Measurements from ENCODE around the gene FBLN5.
"Not testable (repeated sequence)": the region's sequence is repeated elsewhere in the genome, so short reads cannot be mapped to it uniquely, and the experiment has no call there.

Gene FBLN5

DNA sequence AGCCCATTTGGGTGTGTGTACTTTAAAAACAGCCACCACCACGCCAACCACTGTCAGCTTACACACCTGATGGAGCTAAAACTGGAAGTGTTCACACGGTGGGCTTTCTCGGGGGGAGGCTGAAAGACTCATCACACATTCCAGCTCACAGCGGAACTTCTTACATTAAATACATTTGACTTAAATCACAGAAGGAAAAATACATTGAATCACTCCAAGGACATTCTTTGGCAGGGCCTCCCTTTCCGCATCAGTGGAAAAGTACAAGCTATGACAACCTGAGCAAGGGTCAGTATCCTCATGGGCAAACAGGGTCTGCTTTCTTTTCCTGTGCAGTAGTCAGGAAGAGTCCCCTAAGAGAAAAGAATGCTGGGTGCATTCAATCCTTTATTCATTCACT lies 49.1 kb downstream of the FBLN5 start:
- Histone ChIP-seq H3K27ac (ENCODE audit: low read depth, low read length) (peak overlapping the region; percentile 63), H3K4me1 (ENCODE audit: control insufficient read depth in 5 of 5, insufficient read depth in 5 of 5, low read length in 5 of 5) (peaks cover 9 to 62% (median 45%) of the 10 kb centered on the region in 5 donors), H3K9ac (ENCODE audit: low read length in 5 of 5) (no peak overlapping the region), H3K4me3 (ENCODE audit: low read depth in 1 of 5, low read length in 5 of 5) (no peak overlapping the region), H3K36me3 (ENCODE audit: control insufficient read depth in 5 of 5, insufficient read depth in 5 of 5, low read length in 5 of 5) (no peaks in the 10 kb centered on the region), H3K9me3 (ENCODE audit: control insufficient read depth in 5 of 5, low read length in 5 of 5) (no peaks in the 10 kb centered on the region), H3K27me3 (ENCODE audit: control insufficient read depth in 5 of 5, insufficient read depth in 4 of 5, low read length in 5 of 5) (no peaks in the 10 kb centered on the region)

DNA sequence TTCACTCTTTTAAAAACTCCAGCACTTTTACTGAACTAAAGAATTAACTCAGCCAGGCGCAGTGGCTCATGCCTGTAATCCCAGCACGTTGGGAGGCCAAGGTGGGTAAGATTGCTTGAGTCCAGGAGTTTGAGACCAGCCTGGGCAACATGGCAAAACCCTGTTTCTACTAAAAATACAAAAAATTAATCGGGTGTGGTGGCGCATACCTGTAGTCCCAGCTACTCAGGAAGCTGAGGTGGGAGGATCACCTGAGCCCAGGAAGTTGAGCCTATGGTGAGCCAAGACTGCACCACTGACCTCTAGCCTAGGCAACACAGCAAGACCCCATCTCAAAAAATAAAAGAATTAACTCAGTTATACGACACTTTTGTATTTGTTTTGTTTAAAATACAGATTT lies 49.8 kb downstream of the FBLN5 start:
- not testable (repeated sequence) for H3K9me3 ChIP-seq (ENCODE audit: control insufficient read depth in 5 of 5, low read length in 5 of 5); H3K27me3 ChIP-seq (ENCODE audit: control insufficient read depth in 5 of 5, insufficient read depth in 4 of 5, low read length in 5 of 5); H3K4me3 ChIP-seq (ENCODE audit: low read depth in 1 of 5, low read length in 5 of 5); H3K9ac ChIP-seq (ENCODE audit: low read length in 5 of 5); H3K36me3 ChIP-seq (ENCODE audit: control insufficient read depth in 5 of 5, insufficient read depth in 5 of 5, low read length in 5 of 5)
- peak overlapping the region; percentile 63 for H3K27ac ChIP-seq (ENCODE audit: low read depth, low read length)
- H3K4me1 ChIP-seq (ENCODE audit: control insufficient read depth in 5 of 5, insufficient read depth in 5 of 5, low read length in 5 of 5), result peaks cover 9 to 60% (median 46%) of the 10 kb centered on the region in 5 donors

DNA sequence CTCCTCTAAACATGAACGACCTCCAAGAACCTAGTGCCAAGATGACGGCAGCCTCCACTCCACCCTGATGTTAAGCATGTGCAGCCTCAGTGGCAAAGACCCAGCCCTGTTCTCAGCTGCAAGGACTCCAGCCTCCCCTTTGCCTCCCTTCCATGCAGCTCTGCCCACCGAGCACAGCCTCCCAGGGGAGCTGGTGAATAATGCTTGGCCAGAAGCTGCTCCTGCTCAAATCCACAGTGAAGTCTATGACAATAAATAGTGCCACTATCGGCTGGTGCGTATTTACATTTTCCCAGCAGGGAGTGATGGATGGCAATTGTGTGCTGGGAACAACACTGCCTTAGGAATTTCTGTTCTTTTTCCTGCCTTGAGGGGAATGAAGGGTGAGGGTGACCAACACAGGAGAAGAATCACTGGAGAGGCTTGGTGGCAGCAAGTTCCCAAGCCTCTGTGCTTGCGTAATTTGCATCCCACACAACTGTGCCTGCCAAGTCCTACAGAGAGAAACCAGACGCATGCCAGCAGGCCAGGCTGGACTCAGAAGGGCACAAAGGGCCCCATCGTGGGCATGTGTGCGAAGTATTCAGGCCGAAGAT lies 50.3 kb downstream of the FBLN5 start:
- H3K27ac ChIP-seq (ENCODE audit: low read depth, low read length), result peak overlapping the region; percentile 63
- H3K4me3 ChIP-seq (ENCODE audit: low read depth in 1 of 5, low read length in 5 of 5), result peak overlapping the region in 1 of 5 donors; percentile 26
- no peaks in the 10 kb centered on the region for H3K27me3 ChIP-seq (ENCODE audit: control insufficient read depth in 5 of 5, insufficient read depth in 4 of 5, low read length in 5 of 5)
- H3K4me1 ChIP-seq (ENCODE audit: control insufficient read depth in 5 of 5, insufficient read depth in 5 of 5, low read length in 5 of 5), result peaks cover 9 to 60% (median 47%) of the 10 kb centered on the region in 5 donors
- H3K36me3 ChIP-seq (ENCODE audit: control insufficient read depth in 5 of 5, insufficient read depth in 5 of 5, low read length in 5 of 5), result no peaks in the 10 kb centered on the region
- no peak overlapping the region for H3K9ac ChIP-seq (ENCODE audit: low read length in 5 of 5)
- no peaks in the 10 kb centered on the region for H3K9me3 ChIP-seq (ENCODE audit: control insufficient read depth in 5 of 5, low read length in 5 of 5)

DNA sequence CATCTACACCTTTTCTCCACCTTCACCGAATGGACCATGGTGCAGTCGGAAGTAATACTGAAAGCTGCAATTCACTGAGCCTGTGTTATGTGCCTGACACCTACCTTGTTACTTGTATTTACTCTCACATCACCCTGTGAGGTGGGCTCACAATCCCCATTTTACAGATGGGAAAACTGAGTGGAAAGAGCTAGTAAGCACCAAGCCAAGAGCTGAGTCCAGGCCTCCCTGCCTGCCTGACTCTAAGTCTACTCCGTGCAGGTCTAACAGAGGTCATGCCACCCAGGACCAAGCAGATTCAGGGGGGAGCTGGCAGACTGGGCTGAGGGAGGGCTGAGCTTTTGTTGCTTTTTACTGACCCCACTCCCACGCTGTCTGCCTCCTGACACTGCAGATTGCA lies 51.1 kb downstream of the FBLN5 start:
- H3K27me3 ChIP-seq (ENCODE audit: control insufficient read depth in 5 of 5, insufficient read depth in 4 of 5, low read length in 5 of 5), result no peaks in the 10 kb centered on the region
- H3K36me3 ChIP-seq (ENCODE audit: control insufficient read depth in 5 of 5, insufficient read depth in 5 of 5, low read length in 5 of 5), result no peaks in the 10 kb centered on the region
- H3K27ac ChIP-seq (ENCODE audit: low read depth, low read length), result peak overlapping the region; percentile 63
- H3K4me3 ChIP-seq (ENCODE audit: low read depth in 1 of 5, low read length in 5 of 5), result no peak overlapping the region
- H3K9me3 ChIP-seq (ENCODE audit: control insufficient read depth in 5 of 5, low read length in 5 of 5), result no peaks in the 10 kb centered on the region
- peaks cover 9 to 55% (median 46%) of the 10 kb centered on the region in 5 donors for H3K4me1 ChIP-seq (ENCODE audit: control insufficient read depth in 5 of 5, insufficient read depth in 5 of 5, low read length in 5 of 5)
- H3K9ac ChIP-seq (ENCODE audit: low read length in 5 of 5), result no peak overlapping the region

DNA sequence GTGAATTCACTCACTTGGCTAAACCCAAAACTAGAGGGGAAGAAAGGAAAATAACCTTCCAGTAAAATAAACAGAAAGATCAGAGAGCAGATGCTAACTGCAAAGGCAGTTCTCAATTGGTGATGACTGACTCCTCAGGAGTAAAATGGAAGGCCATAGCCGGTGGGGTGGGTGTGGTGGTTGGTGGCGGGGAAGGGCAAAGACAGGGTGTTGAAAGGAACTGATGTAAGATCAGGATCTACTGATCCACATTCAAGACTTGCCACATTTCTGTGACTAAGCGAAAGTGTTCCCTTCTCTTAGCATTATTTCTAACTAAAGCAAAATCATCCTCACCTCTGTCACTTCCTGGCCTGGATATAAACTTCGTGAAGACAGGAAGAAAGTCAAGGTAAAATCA lies 53.8 kb downstream of the FBLN5 start:
- Histone ChIP-seq H3K9me3 (ENCODE audit: control insufficient read depth in 5 of 5, low read length in 5 of 5) (no peaks in the 10 kb centered on the region), H3K4me3 (ENCODE audit: low read depth in 1 of 5, low read length in 5 of 5) (no peak overlapping the region), H3K36me3 (ENCODE audit: control insufficient read depth in 5 of 5, insufficient read depth in 5 of 5, low read length in 5 of 5) (peaks cover 0 to 9% (median 5%) of the 10 kb centered on the region in 5 donors), H3K4me1 (ENCODE audit: control insufficient read depth in 5 of 5, insufficient read depth in 5 of 5, low read length in 5 of 5) (peaks cover 12 to 58% (median 47%) of the 10 kb centered on the region in 5 donors), H3K27me3 (ENCODE audit: control insufficient read depth in 5 of 5, insufficient read depth in 4 of 5, low read length in 5 of 5) (no peaks in the 10 kb centered on the region), H3K27ac (ENCODE audit: low read depth, low read length) (no peak overlapping the region), H3K9ac (ENCODE audit: low read length in 5 of 5) (no peak overlapping the region)

DNA sequence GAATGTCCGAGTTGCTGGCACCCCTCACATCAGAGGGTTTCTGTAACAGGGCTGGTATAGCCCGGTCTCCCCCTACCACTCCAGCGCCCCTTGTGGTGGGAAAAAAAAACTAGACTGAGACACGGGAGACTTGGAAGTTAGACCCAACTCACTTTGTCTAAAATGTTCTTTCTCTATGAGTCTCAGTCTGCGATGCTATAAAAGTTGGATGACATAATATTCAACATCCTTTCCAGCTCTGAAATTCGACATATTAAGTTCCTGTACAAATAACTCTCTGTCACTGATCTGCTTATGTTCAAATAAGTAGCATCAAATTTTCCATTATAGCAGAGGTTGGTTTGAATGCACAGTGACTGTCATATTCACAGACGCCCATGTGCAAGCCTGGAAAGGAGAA lies 54.5 kb downstream of the FBLN5 start:
- no peak overlapping the region for H3K4me3 ChIP-seq (ENCODE audit: low read depth in 1 of 5, low read length in 5 of 5)
- H3K9ac ChIP-seq (ENCODE audit: low read length in 5 of 5), result no peak overlapping the region
- no peaks in the 10 kb centered on the region for H3K27me3 ChIP-seq (ENCODE audit: control insufficient read depth in 5 of 5, insufficient read depth in 4 of 5, low read length in 5 of 5)
- H3K27ac ChIP-seq (ENCODE audit: low read depth, low read length), result no peak overlapping the region
- H3K36me3 ChIP-seq (ENCODE audit: control insufficient read depth in 5 of 5, insufficient read depth in 5 of 5, low read length in 5 of 5), result peaks cover 0 to 9% (median 5%) of the 10 kb centered on the region in 5 donors
- H3K9me3 ChIP-seq (ENCODE audit: control insufficient read depth in 5 of 5, low read length in 5 of 5), result no peaks in the 10 kb centered on the region
- H3K4me1 ChIP-seq (ENCODE audit: control insufficient read depth in 5 of 5, insufficient read depth in 5 of 5, low read length in 5 of 5), result peaks cover 10 to 55% (median 41%) of the 10 kb centered on the region in 5 donors

DNA sequence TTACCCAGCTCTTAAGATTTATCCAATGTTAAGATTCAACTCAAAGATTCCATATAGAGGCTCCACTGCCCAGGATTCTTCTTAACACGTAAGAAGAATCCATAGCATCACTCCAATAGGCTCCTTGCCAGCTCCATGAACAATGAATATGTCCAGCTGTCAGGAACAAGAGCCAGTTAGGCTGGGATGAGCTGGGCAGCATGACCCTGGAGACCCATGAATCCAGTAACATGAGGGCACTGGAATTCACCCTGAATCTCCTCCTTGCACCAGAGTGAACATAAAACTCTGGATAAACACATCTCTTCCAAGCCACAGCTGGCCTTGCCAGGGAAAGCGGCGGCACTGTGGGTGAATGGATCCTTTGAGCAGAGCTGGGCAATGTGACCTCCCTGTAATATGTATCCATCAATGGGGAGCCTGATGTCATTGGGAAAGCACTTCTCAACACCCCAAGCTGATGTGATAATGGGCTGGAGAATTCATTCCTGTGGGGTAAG lies 55.7 kb downstream of the FBLN5 start:
- Histone ChIP-seq H3K4me1 (ENCODE audit: control insufficient read depth in 5 of 5, insufficient read depth in 5 of 5, low read length in 5 of 5) (peaks cover 3 to 43% (median 31%) of the 10 kb centered on the region in 5 donors), H3K27me3 (ENCODE audit: control insufficient read depth in 5 of 5, insufficient read depth in 4 of 5, low read length in 5 of 5) (no peaks in the 10 kb centered on the region), H3K27ac (ENCODE audit: low read depth, low read length) (no peak overlapping the region), H3K36me3 (ENCODE audit: control insufficient read depth in 5 of 5, insufficient read depth in 5 of 5, low read length in 5 of 5) (peaks cover 0 to 11% (median 5%) of the 10 kb centered on the region in 5 donors), H3K9ac (ENCODE audit: low read length in 5 of 5) (no peak overlapping the region), H3K4me3 (ENCODE audit: low read depth in 1 of 5, low read length in 5 of 5) (no peak overlapping the region), H3K9me3 (ENCODE audit: control insufficient read depth in 5 of 5, low read length in 5 of 5) (no peaks in the 10 kb centered on the region)

DNA sequence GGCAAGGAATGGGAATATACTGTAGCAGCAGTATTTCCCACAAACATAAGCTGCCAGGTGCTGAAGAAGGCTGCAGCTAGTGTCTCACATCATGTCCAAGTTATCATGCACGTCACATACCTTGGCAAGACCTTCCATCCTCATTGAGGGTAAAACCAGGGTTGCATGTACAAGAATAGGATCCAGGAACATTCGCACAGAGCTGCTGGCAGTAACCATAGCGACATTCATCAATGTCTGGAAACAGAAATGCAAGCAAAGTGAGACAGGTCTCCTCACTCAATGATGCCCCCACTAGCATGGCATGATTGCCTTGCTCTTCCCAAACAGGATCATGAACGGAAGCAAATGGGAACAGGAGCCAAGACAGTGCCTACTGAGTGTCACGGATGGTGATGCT lies 56.4 kb downstream of the FBLN5 start:
- Histone ChIP-seq H3K9ac (ENCODE audit: low read length in 5 of 5) (no peak overlapping the region), H3K4me3 (ENCODE audit: low read depth in 1 of 5, low read length in 5 of 5) (no peak overlapping the region), H3K27ac (ENCODE audit: low read depth, low read length) (no peak overlapping the region), H3K4me1 (ENCODE audit: control insufficient read depth in 5 of 5, insufficient read depth in 5 of 5, low read length in 5 of 5) (peaks cover 3 to 37% (median 26%) of the 10 kb centered on the region in 5 donors), H3K36me3 (ENCODE audit: control insufficient read depth in 5 of 5, insufficient read depth in 5 of 5, low read length in 5 of 5) (peaks cover 0 to 14% (median 5%) of the 10 kb centered on the region in 5 donors), H3K9me3 (ENCODE audit: control insufficient read depth in 5 of 5, low read length in 5 of 5) (no peaks in the 10 kb centered on the region), H3K27me3 (ENCODE audit: control insufficient read depth in 5 of 5, insufficient read depth in 4 of 5, low read length in 5 of 5) (no peaks in the 10 kb centered on the region)

DNA sequence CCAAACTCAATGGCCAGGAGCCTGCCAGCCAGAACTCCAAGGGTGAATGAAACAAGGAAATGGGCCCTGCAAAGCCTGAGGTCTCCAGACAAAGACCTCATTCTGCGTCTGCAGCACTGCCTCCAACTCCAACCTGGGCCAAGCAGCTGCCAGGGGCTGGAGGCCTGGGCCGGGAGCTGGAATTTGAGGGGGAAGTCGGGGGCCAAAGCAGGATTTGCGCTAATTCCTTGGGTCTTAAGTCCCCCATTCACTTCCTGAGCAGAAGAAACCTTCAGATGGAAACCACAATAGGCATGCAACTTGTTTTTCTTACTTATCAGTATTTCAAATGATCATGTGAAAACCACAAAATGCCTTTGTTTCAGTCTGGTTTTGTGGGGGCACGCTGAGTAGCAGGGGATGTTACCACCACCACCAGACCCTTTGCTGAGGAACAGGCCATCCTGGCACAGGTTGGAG lies 57.2 kb downstream of the FBLN5 start:
- no peak overlapping the region for H3K9ac ChIP-seq (ENCODE audit: low read length in 5 of 5)
- no peak overlapping the region for H3K4me3 ChIP-seq (ENCODE audit: low read depth in 1 of 5, low read length in 5 of 5)
- no peak overlapping the region for H3K27ac ChIP-seq (ENCODE audit: low read depth, low read length)
- no peaks in the 10 kb centered on the region for H3K27me3 ChIP-seq (ENCODE audit: control insufficient read depth in 5 of 5, insufficient read depth in 4 of 5, low read length in 5 of 5)
- peaks cover 3 to 37% (median 29%) of the 10 kb centered on the region in 5 donors for H3K4me1 ChIP-seq (ENCODE audit: control insufficient read depth in 5 of 5, insufficient read depth in 5 of 5, low read length in 5 of 5)
- no peaks in the 10 kb centered on the region for H3K9me3 ChIP-seq (ENCODE audit: control insufficient read depth in 5 of 5, low read length in 5 of 5)
- H3K36me3 ChIP-seq (ENCODE audit: control insufficient read depth in 5 of 5, insufficient read depth in 5 of 5, low read length in 5 of 5), result peaks cover 0 to 14% (median 5%) of the 10 kb centered on the region in 5 donors

DNA sequence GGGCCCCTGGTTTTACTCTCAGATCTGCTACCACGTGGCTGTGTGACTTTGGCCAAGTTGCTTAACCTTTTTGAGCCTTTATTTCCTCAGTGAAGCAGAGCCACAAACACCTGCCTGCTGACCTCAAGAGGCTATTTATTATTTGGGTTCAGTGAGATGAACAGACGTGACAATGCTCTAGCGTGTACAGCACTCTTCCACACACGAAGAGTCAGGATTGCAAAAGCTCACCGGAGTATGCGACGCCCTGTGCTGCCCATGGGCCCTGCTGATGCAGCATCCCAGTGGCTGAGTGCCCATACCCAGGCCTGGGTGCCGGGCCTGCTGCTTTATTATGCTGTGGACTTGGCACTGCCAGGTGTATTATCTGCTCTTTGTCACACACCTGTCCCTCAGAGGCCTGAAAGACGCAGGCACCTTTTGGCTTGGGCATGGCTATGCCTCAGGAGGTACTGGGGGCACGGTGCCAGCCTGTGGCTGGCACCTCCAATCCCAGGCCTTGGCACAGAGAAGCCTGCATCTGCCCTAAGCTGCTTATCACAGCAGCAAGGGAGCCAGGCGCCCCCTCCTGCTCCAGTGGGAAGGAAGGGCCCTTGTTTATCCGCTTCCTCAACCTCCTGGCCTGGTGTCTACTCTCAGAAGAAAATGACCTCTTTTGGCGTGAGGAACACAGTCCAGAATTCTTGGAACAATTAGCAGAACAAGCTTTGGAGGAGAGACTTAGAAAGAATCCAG lies 57.9 kb downstream of the FBLN5 start:
- H3K9ac ChIP-seq (ENCODE audit: low read length in 5 of 5), result no peak overlapping the region
- no peak overlapping the region for H3K4me3 ChIP-seq (ENCODE audit: low read depth in 1 of 5, low read length in 5 of 5)
- H3K36me3 ChIP-seq (ENCODE audit: control insufficient read depth in 5 of 5, insufficient read depth in 5 of 5, low read length in 5 of 5), result peaks cover 0 to 14% (median 5%) of the 10 kb centered on the region in 5 donors
- H3K27me3 ChIP-seq (ENCODE audit: control insufficient read depth in 5 of 5, insufficient read depth in 4 of 5, low read length in 5 of 5), result no peaks in the 10 kb centered on the region
- no peaks in the 10 kb centered on the region for H3K9me3 ChIP-seq (ENCODE audit: control insufficient read depth in 5 of 5, low read length in 5 of 5)
- no peak overlapping the region for H3K27ac ChIP-seq (ENCODE audit: low read depth, low read length)
- peaks cover 7 to 42% (median 34%) of the 10 kb centered on the region in 5 donors for H3K4me1 ChIP-seq (ENCODE audit: control insufficient read depth in 5 of 5, insufficient read depth in 5 of 5, low read length in 5 of 5)

All from subcutaneous abdominal adipose tissue (tissue), 5 donors.